GM23338 (cell line): ENCODE results near the gene SSBP2. TPM values are rescaled to one million over a fixed set of nuclear protein-coding genes. Genes with fewer than 3 reads are reported as not detected.

Experiments
- ATAC-seq: fragments of 200-7000 bp; cut with Tn5 transposase; 3 replicates; pipeline ENCODE4 v1.9.1; 2020
- DNase-seq: peaks from one replicate; pipeline ENCODE4 v3.0.0-alpha.2; 2015; ENCODE audit warnings: low spot score
- H2AFZ ChIP-seq: fragments of 200-600 bp; sonication (generic); 2 replicates; pipeline ENCODE4 v1.8.0; 2016; ENCODE audit warnings: antibody characterized with exemption, mild to moderate bottlenecking, moderate library complexity
- H3F3A ChIP-seq: fragments of 200-600 bp; sonication (generic); replicated peaks from 2 replicates; pipeline ENCODE4 v1.8.0; 2017; ENCODE audit warnings: antibody characterized with exemption, mixed run types, low read depth
- H3K27ac ChIP-seq: fragments of 200-600 bp; sonication (generic); 2 replicates; pipeline ENCODE4 v1.6.1; 2016; ENCODE audit warnings: low read depth
- H3K27me3 ChIP-seq: fragments of 200-600 bp; sonication (generic); 2 replicates; pipeline ENCODE4 v1.8.0; 2016; ENCODE audit warnings: mild to moderate bottlenecking, mixed run types, moderate library complexity; ENCODE audit not compliant: insufficient read depth
- H3K36me3 ChIP-seq: fragments of 200-600 bp; sonication (generic); 2 replicates; pipeline ENCODE4 v1.8.0; 2016; ENCODE audit warnings: mild to moderate bottlenecking; ENCODE audit not compliant: insufficient read depth
- H3K4me1 ChIP-seq: fragments of 200-600 bp; sonication (generic); 2 replicates; pipeline ENCODE4 v1.8.0; 2016; ENCODE audit warnings: mild to moderate bottlenecking, moderate library complexity; ENCODE audit not compliant: insufficient read depth
- H3K4me2 ChIP-seq: fragments of 200-600 bp; sonication (generic); 2 replicates; pipeline ENCODE4 v1.7.1; 2017; ENCODE audit warnings: mixed run types
- H3K4me3 ChIP-seq: fragments of 200-600 bp; sonication (generic); 2 replicates; pipeline ENCODE4 v1.6.1; 2016; ENCODE audit warnings: mixed run types
- H3K79me2 ChIP-seq: fragments of 200-600 bp; sonication (generic); replicated peaks from 2 replicates; pipeline ENCODE4 v1.8.0; 2017; ENCODE audit warnings: mild to moderate bottlenecking; ENCODE audit not compliant: insufficient read depth
- H3K9me2 ChIP-seq: fragments of 200-600 bp; sonication (generic); 2 replicates; pipeline ENCODE4 v1.8.0; 2017; ENCODE audit not compliant: insufficient read depth
- H4K20me1 ChIP-seq: fragments of 200-600 bp; sonication (generic); replicated peaks from 2 replicates; pipeline ENCODE4 v1.8.0; 2017; ENCODE audit warnings: mild to moderate bottlenecking; ENCODE audit not compliant: insufficient read depth
- H3K27ac Mint-ChIP-seq: 2 replicates; pipeline ENCODE4 v1.8.0; 2020; ENCODE audit warnings: inconsistent platforms, mild to moderate bottlenecking, moderate library complexity, mixed read lengths
- H3K27me3 Mint-ChIP-seq: 3 replicates; pipeline ENCODE4 v1.8.0; 2022; ENCODE audit warnings: low read depth, mild to moderate bottlenecking, moderate library complexity, mixed read lengths, inconsistent platforms; ENCODE audit not compliant: insufficient read depth, poor library complexity
- H3K36me3 Mint-ChIP-seq: 3 replicates; pipeline ENCODE4 v1.8.0; 2021; ENCODE audit warnings: low read depth, mild to moderate bottlenecking, inconsistent platforms, moderate library complexity, mixed read lengths
- H3K4me1 Mint-ChIP-seq: 3 replicates; pipeline ENCODE4 v1.8.0; 2020; ENCODE audit warnings: mild to moderate bottlenecking, inconsistent platforms, mixed read lengths
- H3K4me3 Mint-ChIP-seq: 3 replicates; pipeline ENCODE4 v1.8.0; 2021; ENCODE audit warnings: moderate library complexity, mild to moderate bottlenecking, inconsistent platforms, mixed read lengths
- H3K9me3 Mint-ChIP-seq: 3 replicates; pipeline ENCODE4 v1.8.0; 2020; ENCODE audit warnings: moderate library complexity, mild to moderate bottlenecking, inconsistent platforms, mixed read lengths
- CREB1 ChIP-seq: fragments of 250-450 bp; sonication (Bioruptor Pico); IDR thresholded peaks from 2 replicates; pipeline ENCODE4 v1.5.0; 2020; ENCODE audit warnings: low read depth, mild to moderate bottlenecking, moderate library complexity
- EZH2 ChIP-seq: fragments of 200-600 bp; sonication (generic); IDR thresholded peaks from one replicate; pipeline ENCODE4 v1.8.0; 2017; ENCODE audit warnings: antibody characterized with exemption, mild to moderate bottlenecking, low read depth; ENCODE audit not compliant: unreplicated experiment
- JUNB ChIP-seq: IDR thresholded peaks from one replicate; pipeline ENCODE4 v1.6.1; 2016; ENCODE audit warnings: antibody characterized with exemption; ENCODE audit not compliant: unreplicated experiment
- NANOG ChIP-seq: IDR thresholded peaks from 2 replicates; pipeline ENCODE4 v1.6.1; 2016; ENCODE audit warnings: antibody characterized with exemption, borderline replicate concordance
- POLR2AphosphoS5 ChIP-seq: IDR thresholded peaks from 2 replicates; pipeline ENCODE4 v1.6.1; 2016; ENCODE audit warnings: antibody characterized with exemption, low read depth
- STAT1 ChIP-seq: IDR thresholded peaks from one replicate; pipeline ENCODE4 v1.6.1; 2016; ENCODE audit warnings: antibody characterized with exemption; ENCODE audit not compliant: unreplicated experiment
- ZNF114 ChIP-seq: fragments of 250-450 bp; sonication (Bioruptor Pico); IDR thresholded peaks from 2 replicates; pipeline ENCODE4 v1.5.0; 2020; ENCODE audit warnings: mild to moderate bottlenecking, moderate library complexity
- polyA plus RNA-seq: library from polyadenylated mRNA; unstranded; fragments of >200 nt; fragmentation: Nextera tagmentation; extraction: Ambion mirVana; gene quantifications from 2 replicates; pipeline ENCODE4 v1.2.1, GENCODE V29; 2016
- total RNA-seq: library from RNA; depleted of rRNA; stranded (reverse); fragments of >200 nt; shearing (Covaris generic); gene quantifications from 2 replicates; pipeline ENCODE4 v1.2.3, GENCODE V29; 2014
- TF ChIP-seq, protein P1 (sequence below), 2 experiments: fragments of 200-600 bp in 1 of 2; sonication (generic) in 1 of 2; conservative IDR thresholded peaks; 2 replicates each; pipeline versions ENCODE4 v1.5.1 to v1.6.1; 2016 to 2017; ENCODE audit warnings: antibody characterized with exemption in 2 of 2, low read depth in 2 of 2, mild to moderate bottlenecking in 2 of 2, moderate library complexity in 1 of 2
- TF ChIP-seq, protein P2 (sequence below): IDR thresholded peaks from one replicate; pipeline ENCODE4 v1.6.1; 2018; ENCODE audit warnings: antibody characterized with exemption; ENCODE audit not compliant: unreplicated experiment
- TF ChIP-seq, protein P3 (sequence below): IDR thresholded peaks from 2 replicates; pipeline ENCODE4 v1.6.1; 2016; ENCODE audit warnings: antibody characterized with exemption

SSBP2 gene
- total and polyA plus RNA-seq, 2 experiments from 2014 or later, result 21.5 to 24.7 TPM

DNA sequence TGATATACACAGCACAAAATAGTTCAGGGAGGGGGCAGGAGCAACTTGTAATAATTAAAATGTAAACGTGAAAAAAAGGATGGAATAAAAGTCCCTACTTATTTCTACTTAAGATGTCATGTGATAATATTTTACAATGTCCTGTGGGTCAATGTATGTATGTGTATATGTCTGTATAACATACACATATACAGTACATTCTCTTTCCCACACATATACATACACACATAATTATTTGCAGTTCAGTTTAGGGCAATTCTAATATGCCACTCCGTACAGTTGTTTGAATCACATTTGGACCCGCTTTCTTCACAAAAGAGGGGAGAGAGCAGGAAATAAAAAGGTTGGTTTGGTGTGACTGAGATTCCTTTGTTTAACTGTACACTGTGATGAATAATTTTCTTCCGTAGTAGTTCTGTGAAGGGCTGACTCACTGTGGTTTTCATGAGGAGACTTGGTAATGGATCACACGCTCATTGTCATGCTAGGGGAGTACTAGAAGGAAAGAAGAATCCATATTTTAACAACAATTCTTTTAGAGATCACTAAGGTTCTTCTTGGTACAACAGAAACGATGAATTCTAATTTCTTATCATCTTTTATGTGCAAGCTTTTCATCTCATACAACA, 330.7 kb downstream of the SSBP2 start (continued):
- TF ChIP-seq NANOG, result no peak
- TF ChIP-seq CREB1 (CRISPR knock-in tag), result no peak
- TF ChIP-seq, protein P1, sequence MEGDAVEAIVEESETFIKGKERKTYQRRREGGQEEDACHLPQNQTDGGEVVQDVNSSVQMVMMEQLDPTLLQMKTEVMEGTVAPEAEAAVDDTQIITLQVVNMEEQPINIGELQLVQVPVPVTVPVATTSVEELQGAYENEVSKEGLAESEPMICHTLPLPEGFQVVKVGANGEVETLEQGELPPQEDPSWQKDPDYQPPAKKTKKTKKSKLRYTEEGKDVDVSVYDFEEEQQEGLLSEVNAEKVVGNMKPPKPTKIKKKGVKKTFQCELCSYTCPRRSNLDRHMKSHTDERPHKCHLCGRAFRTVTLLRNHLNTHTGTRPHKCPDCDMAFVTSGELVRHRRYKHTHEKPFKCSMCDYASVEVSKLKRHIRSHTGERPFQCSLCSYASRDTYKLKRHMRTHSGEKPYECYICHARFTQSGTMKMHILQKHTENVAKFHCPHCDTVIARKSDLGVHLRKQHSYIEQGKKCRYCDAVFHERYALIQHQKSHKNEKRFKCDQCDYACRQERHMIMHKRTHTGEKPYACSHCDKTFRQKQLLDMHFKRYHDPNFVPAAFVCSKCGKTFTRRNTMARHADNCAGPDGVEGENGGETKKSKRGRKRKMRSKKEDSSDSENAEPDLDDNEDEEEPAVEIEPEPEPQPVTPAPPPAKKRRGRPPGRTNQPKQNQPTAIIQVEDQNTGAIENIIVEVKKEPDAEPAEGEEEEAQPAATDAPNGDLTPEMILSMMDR (conservative IDR thresholded peaks at IDR 0.05; ENCODE audit: low read depth in 2 of 2), result no peak
- no peak for TF ChIP-seq EZH2
- no peak for TF ChIP-seq ZNF114 (CRISPR knock-in tag)
- TF ChIP-seq POLR2AphosphoS5, result no peak
- TF ChIP-seq, protein P2, sequence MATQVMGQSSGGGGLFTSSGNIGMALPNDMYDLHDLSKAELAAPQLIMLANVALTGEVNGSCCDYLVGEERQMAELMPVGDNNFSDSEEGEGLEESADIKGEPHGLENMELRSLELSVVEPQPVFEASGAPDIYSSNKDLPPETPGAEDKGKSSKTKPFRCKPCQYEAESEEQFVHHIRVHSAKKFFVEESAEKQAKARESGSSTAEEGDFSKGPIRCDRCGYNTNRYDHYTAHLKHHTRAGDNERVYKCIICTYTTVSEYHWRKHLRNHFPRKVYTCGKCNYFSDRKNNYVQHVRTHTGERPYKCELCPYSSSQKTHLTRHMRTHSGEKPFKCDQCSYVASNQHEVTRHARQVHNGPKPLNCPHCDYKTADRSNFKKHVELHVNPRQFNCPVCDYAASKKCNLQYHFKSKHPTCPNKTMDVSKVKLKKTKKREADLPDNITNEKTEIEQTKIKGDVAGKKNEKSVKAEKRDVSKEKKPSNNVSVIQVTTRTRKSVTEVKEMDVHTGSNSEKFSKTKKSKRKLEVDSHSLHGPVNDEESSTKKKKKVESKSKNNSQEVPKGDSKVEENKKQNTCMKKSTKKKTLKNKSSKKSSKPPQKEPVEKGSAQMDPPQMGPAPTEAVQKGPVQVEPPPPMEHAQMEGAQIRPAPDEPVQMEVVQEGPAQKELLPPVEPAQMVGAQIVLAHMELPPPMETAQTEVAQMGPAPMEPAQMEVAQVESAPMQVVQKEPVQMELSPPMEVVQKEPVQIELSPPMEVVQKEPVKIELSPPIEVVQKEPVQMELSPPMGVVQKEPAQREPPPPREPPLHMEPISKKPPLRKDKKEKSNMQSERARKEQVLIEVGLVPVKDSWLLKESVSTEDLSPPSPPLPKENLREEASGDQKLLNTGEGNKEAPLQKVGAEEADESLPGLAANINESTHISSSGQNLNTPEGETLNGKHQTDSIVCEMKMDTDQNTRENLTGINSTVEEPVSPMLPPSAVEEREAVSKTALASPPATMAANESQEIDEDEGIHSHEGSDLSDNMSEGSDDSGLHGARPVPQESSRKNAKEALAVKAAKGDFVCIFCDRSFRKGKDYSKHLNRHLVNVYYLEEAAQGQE, result no peak

DNA sequence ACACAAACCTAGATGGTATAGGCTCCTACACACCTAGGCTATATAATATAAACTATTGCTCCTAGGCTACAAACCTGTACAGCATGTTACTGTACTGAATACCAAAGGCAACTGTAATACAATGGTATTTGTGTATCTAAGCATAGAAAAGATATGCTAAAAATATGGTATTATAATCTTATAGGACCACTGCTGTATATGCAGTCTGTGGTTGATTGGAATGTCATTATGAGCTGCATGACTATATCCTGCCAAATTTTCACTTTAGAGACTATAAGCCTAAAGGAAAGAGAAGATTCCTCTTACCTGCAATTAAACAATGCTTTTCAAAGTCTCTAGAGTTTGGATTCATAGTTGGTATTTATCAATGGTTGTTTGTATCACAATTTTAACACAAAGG, 332.3 kb downstream of the SSBP2 start:
- Histone ChIP-seq H3K9me2 (no peaks in the 10 kb centered on the region), H3K27ac (no peak overlapping the region), H4K20me1 (no peaks in the 10 kb centered on the region), H3K36me3 (no peaks in the 10 kb centered on the region), H3K4me1 (no peaks in the 10 kb centered on the region), H3K27me3 (no peaks in the 10 kb centered on the region), H3F3A (no peaks in the 10 kb centered on the region), H3K79me2 (no peaks in the 10 kb centered on the region), H2AFZ (no peak overlapping the region), H3K4me2 (no peak overlapping the region), H3K4me3 (no peak overlapping the region)
- Mint-ChIP-seq H3K27ac (no peak overlapping the region), H3K4me1 (peaks cover 4% of the 10 kb centered on the region; the same call in 2 of the 3 replicates), H3K4me3 (no peak overlapping the region), H3K27me3 (peaks cover 3% of the 10 kb centered on the region), H3K9me3 (no peaks in the 10 kb centered on the region), H3K36me3 (no peaks in the 10 kb centered on the region)
- no peak for ATAC-seq
- no peak for DNase-seq
- no peak for TF ChIP-seq NANOG
- no peak for TF ChIP-seq EZH2
- no peak for TF ChIP-seq STAT1
- TF ChIP-seq, protein P3, sequence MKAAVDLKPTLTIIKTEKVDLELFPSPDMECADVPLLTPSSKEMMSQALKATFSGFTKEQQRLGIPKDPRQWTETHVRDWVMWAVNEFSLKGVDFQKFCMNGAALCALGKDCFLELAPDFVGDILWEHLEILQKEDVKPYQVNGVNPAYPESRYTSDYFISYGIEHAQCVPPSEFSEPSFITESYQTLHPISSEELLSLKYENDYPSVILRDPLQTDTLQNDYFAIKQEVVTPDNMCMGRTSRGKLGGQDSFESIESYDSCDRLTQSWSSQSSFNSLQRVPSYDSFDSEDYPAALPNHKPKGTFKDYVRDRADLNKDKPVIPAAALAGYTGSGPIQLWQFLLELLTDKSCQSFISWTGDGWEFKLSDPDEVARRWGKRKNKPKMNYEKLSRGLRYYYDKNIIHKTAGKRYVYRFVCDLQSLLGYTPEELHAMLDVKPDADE, result no peak
- no peak for TF ChIP-seq JUNB
